GM18873 (cell line): ENCODE data around the gene SMIM17.
"Not testable (repeated sequence)": the region's sequence is repeated elsewhere in the genome, so short reads cannot be mapped to it uniquely, and the experiment has no call there.

Experiments
- ATAC-seq: cut with Tn5 transposase; IDR thresholded peaks from one replicate; pipeline ENCODE4 v1.9.1; 2021; ENCODE audit warnings: mild to moderate bottlenecking, moderate library complexity, moderate number of reproducible peaks; ENCODE audit not compliant: unreplicated experiment, low FRiP score

SMIM17 gene

GRCh38 chr19:56654151-56654550, 11.2 kb downstream of the SMIM17 start:
- no peak for ATAC-seq

- ATAC-seq: no peak
These were observed 17.6 kb downstream of the SMIM17 start for GRCh38 chr19:56660381-56661107.

- no peak for ATAC-seq
These were observed 18.3 kb downstream of the SMIM17 start for GRCh38 chr19:56661248-56661647.

GRCh38 chr19:56663931-56664500, 21.1 kb downstream of the SMIM17 start:
- ATAC-seq: no peak

GRCh38 chr19:56664511-56664910, 21.6 kb downstream of the SMIM17 start:
- ATAC-seq: no peak

- ATAC-seq: no peak
These were observed 24.4 kb downstream of the SMIM17 start for GRCh38 chr19:56667311-56667870.

- ATAC-seq: no peak
These were observed 25.7 kb downstream of the SMIM17 start for GRCh38 chr19:56668676-56669075.

GRCh38 chr19:56670401-56670960, 27.5 kb downstream of the SMIM17 start:
- ATAC-seq: no peak

GRCh38 chr19:56670961-56671612, 28.1 kb downstream of the SMIM17 start:
- peak; percentile 18 for ATAC-seq

GRCh38 chr19:56671613-56671994, 28.6 kb downstream of the SMIM17 start, which contains the start of gene ZNF835:
Gene ZNF835, minus strand, starts transcription at chr19:56671757. Its CDS starts 6,559 bp downstream, at chr19:56665198.
- ATAC-seq: peak; percentile 67

GRCh38 chr19:56672610-56673009, 29.7 kb downstream of the SMIM17 start:
- not testable (repeated sequence) for ATAC-seq

- no peak for ATAC-seq
These were observed 35.2 kb downstream of the SMIM17 start for GRCh38 chr19:56678205-56678604.

GRCh38 chr19:56681702-56682101, 38.7 kb downstream of the SMIM17 start:
- ATAC-seq: no peak

GRCh38 chr19:56683116-56683515, 40.2 kb downstream of the SMIM17 start:
- no peak for ATAC-seq

GRCh38 chr19:56687031-56687430, 44.1 kb downstream of the SMIM17 start:
- no peak for ATAC-seq

- no peak for ATAC-seq
These were observed 46.2 kb downstream of the SMIM17 start for GRCh38 chr19:56689198-56689597.

GRCh38 chr19:56690670-56691069, 47.7 kb downstream of the SMIM17 start:
- ATAC-seq: no peak

GRCh38 chr19:56692206-56692895, 49.4 kb downstream of the SMIM17 start:
- no peak for ATAC-seq

- no peak for ATAC-seq
These were observed 56.6 kb downstream of the SMIM17 start for GRCh38 chr19:56699552-56699951.

- no peak for ATAC-seq
These were observed 58.9 kb downstream of the SMIM17 start for GRCh38 chr19:56701895-56702294.
